Measurements from ENCODE around the gene INO80C.

GRCh38 chr18:35515460-35516130 is 17.8 kb upstream of the INO80C start:
- TF ChIP-seq, protein P1, sequence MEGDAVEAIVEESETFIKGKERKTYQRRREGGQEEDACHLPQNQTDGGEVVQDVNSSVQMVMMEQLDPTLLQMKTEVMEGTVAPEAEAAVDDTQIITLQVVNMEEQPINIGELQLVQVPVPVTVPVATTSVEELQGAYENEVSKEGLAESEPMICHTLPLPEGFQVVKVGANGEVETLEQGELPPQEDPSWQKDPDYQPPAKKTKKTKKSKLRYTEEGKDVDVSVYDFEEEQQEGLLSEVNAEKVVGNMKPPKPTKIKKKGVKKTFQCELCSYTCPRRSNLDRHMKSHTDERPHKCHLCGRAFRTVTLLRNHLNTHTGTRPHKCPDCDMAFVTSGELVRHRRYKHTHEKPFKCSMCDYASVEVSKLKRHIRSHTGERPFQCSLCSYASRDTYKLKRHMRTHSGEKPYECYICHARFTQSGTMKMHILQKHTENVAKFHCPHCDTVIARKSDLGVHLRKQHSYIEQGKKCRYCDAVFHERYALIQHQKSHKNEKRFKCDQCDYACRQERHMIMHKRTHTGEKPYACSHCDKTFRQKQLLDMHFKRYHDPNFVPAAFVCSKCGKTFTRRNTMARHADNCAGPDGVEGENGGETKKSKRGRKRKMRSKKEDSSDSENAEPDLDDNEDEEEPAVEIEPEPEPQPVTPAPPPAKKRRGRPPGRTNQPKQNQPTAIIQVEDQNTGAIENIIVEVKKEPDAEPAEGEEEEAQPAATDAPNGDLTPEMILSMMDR (IDR thresholded peaks at IDR 0.05) = no peak
- TF ChIP-seq EP300 (IDR thresholded peaks at IDR 0.05) = no peak

Measured in tibial nerve (tissue), 4 donors.